ENCODE results near the gene UBL4A.

UBL4A gene

GRCh38 chrX:154468217-154468616 is 18.2 kb downstream of the UBL4A start:
- TF ChIP-seq POLR2A (IDR thresholded peaks at IDR 0.05; ENCODE audit: low read depth, low read length) = no peak
- FAIRE-seq = no peak
- no peak for DNase-seq (ENCODE audit: insufficient read length, low spot score)

- no peak for DNase-seq (ENCODE audit: insufficient read length, low spot score)
- FAIRE-seq = no peak
- no peak for TF ChIP-seq POLR2A (IDR thresholded peaks at IDR 0.05; ENCODE audit: low read depth, low read length)
Measured at GRCh38 chrX:154467556-154467955, 18.9 kb downstream of the UBL4A start.

- FAIRE-seq = no peak
- no peak for DNase-seq (ENCODE audit: insufficient read length, low spot score)
- TF ChIP-seq POLR2A (IDR thresholded peaks at IDR 0.05; ENCODE audit: low read depth, low read length) = no peak
Measured at GRCh38 chrX:154466907-154467306, 19.5 kb downstream of the UBL4A start.

GRCh38 chrX:154466036-154466435 is 20.4 kb downstream of the UBL4A start:
- no peak for TF ChIP-seq POLR2A (IDR thresholded peaks at IDR 0.05; ENCODE audit: low read depth, low read length)
- FAIRE-seq = no peak
- no peak for DNase-seq (ENCODE audit: insufficient read length, low spot score)

GRCh38 chrX:154465601-154466000 is 20.8 kb downstream of the UBL4A start:
- TF ChIP-seq POLR2A (IDR thresholded peaks at IDR 0.05; ENCODE audit: low read depth, low read length) = no peak
- FAIRE-seq = no peak
- DNase-seq (ENCODE audit: insufficient read length, low spot score) = no peak

- TF ChIP-seq POLR2A (IDR thresholded peaks at IDR 0.05; ENCODE audit: low read depth, low read length) = no peak
- no peak for FAIRE-seq
Measured at GRCh38 chrX:154464806-154465365, 21.5 kb downstream of the UBL4A start.

GRCh38 chrX:154463611-154464220 is 22.7 kb downstream of the UBL4A start:
- FAIRE-seq (no peak), DNase-seq (ENCODE audit: insufficient read length, low spot score) (no peak)
- no peak for TF ChIP-seq POLR2A (IDR thresholded peaks at IDR 0.05; ENCODE audit: low read depth, low read length)

More at GRCh38 chrX:154464806-154465365, 21.5 kb downstream of the UBL4A start:
- no peak for DNase-seq (ENCODE audit: insufficient read length, low spot score)

- DNase-seq (ENCODE audit: insufficient read length, low spot score) (no peak), FAIRE-seq (no peak)
- no peak for TF ChIP-seq POLR2A (IDR thresholded peaks at IDR 0.05; ENCODE audit: low read depth, low read length)
Measured at GRCh38 chrX:154462396-154462795, 24.0 kb downstream of the UBL4A start.

GRCh38 chrX:154460326-154460725 is 26.1 kb downstream of the UBL4A start:
- TF ChIP-seq POLR2A (IDR thresholded peaks at IDR 0.05; ENCODE audit: low read depth, low read length) = no peak
- DNase-seq (ENCODE audit: insufficient read length, low spot score) = no peak
- no peak for FAIRE-seq

GRCh38 chrX:154459832-154460231 is 26.6 kb downstream of the UBL4A start:
- DNase-seq (ENCODE audit: insufficient read length, low spot score) (no peak), FAIRE-seq (no peak)

GRCh38 chrX:154458954-154459778 is 27.2 kb downstream of the UBL4A start:
- DNase-seq (ENCODE audit: insufficient read length, low spot score) (peak; percentile 65), FAIRE-seq (no peak)

More at GRCh38 chrX:154459832-154460231, 26.6 kb downstream of the UBL4A start:
- TF ChIP-seq POLR2A (IDR thresholded peaks at IDR 0.05; ENCODE audit: low read depth, low read length) = no peak

GRCh38 chrX:154458116-154458953 is 28.1 kb downstream of the UBL4A start, which contains the start of gene PLXNA3:
Gene PLXNA3 (plus strand): TSS chrX:154458281. CDS start chrX:154460184, 1,903 bp downstream.
- peak; percentile 87 for TF ChIP-seq POLR2A (IDR thresholded peaks at IDR 0.05; ENCODE audit: low read depth, low read length)
- peak; percentile 62 for DNase-seq (ENCODE audit: insufficient read length, low spot score)
- no peak for FAIRE-seq

More at GRCh38 chrX:154458954-154459778, 27.2 kb downstream of the UBL4A start:
- 0 out of 2 replicates have a peak, but pooled peaks have one; percentile 6 for TF ChIP-seq POLR2A (IDR thresholded peaks at IDR 0.05; ENCODE audit: low read depth, low read length)

- no peak for FAIRE-seq
- DNase-seq (ENCODE audit: insufficient read length, low spot score) = peak; percentile 60
Measured at GRCh38 chrX:154457491-154458115, 28.8 kb downstream of the UBL4A start.

More at GRCh38 chrX:154457491-154458115, 28.8 kb downstream of the UBL4A start:
- no peak for TF ChIP-seq POLR2A (IDR thresholded peaks at IDR 0.05; ENCODE audit: low read depth, low read length)

All from H54 (cell line).